HUES6 (cell line): ENCODE results near the gene FRMD4A.

Experiments
- H3K27ac ChIP-seq: 2 replicates; pipeline ENCODE4 v1.7.0; 2013; ENCODE audit warnings: low read depth, mild to moderate bottlenecking, low read length, inconsistent platforms
- H3K27me3 ChIP-seq: 2 replicates; pipeline ENCODE4 v1.6.1; 2013; ENCODE audit warnings: low read length; ENCODE audit not compliant: control insufficient read depth, insufficient read depth
- H3K36me3 ChIP-seq: 2 replicates; pipeline ENCODE4 v1.6.1; 2013; ENCODE audit warnings: low read length; ENCODE audit not compliant: control insufficient read depth, insufficient read depth
- H3K4me1 ChIP-seq: 2 replicates; pipeline ENCODE4 v1.6.1; 2013; ENCODE audit warnings: low read length; ENCODE audit not compliant: control insufficient read depth, insufficient read depth
- H3K4me3 ChIP-seq: 2 replicates; pipeline ENCODE4 v1.5.1; 2013; ENCODE audit warnings: low read depth, low read length
- H3K9ac ChIP-seq: one replicate; pipeline ENCODE4 v1.6.1; 2013; ENCODE audit warnings: mild to moderate bottlenecking, low read length
- H3K9me3 ChIP-seq: 2 replicates; pipeline ENCODE4 v1.6.1; 2013; ENCODE audit warnings: low read depth, low read length; ENCODE audit not compliant: control insufficient read depth, insufficient read depth

FRMD4A gene

DNA sequence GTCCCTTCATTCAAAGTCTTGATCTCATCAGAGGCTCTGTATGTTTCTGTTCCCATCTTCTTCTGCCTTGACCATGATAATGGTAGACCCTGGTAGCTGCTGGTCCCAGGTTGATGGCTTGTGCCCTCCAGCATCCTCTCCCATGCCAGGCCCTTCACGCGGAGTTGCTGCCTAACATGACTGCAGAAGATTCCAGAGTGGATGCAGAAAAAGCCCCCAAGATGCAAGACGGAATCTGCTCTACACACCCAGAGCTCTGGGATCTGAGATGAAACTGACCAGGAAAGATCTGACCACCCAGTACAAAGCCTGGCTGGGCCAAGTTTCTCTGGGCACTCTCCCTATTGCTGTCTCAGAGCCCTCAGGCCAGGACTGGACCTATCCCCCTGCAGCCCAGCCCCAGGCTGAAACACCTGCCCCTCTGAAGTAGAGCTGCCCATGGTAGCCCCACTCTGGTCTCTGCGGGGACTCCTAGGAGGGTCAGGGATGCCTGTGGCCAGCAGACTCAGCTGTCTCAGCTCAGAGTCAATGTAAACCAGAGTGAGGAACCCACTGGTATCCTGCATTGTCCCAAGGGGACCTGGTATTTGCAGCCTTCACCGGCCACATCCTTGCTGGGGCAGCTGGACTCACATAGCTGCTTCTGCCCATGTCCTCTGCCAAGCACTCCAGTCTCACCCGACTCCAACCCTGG lies 9.5 kb upstream of the FRMD4A start:
- Histone ChIP-seq H3K9me3 (no peaks in the 10 kb centered on the region), H3K9ac (no peak overlapping the region), H3K4me3 (no peak overlapping the region), H3K27me3 (no peaks in the 10 kb centered on the region), H3K27ac (no peak overlapping the region), H3K4me1 (no peaks in the 10 kb centered on the region), H3K36me3 (no peaks in the 10 kb centered on the region)

GRCh38 chr10:14336736-14337135 lies 6.0 kb upstream of the FRMD4A start:
- no peaks in the 10 kb centered on the region for H3K36me3 ChIP-seq
- no peaks in the 10 kb centered on the region for H3K9me3 ChIP-seq
- H3K4me1 ChIP-seq = no peaks in the 10 kb centered on the region
- no peak overlapping the region for H3K9ac ChIP-seq
- H3K27ac ChIP-seq = no peak overlapping the region
- no peaks in the 10 kb centered on the region for H3K27me3 ChIP-seq
- no peak overlapping the region for H3K4me3 ChIP-seq

DNA sequence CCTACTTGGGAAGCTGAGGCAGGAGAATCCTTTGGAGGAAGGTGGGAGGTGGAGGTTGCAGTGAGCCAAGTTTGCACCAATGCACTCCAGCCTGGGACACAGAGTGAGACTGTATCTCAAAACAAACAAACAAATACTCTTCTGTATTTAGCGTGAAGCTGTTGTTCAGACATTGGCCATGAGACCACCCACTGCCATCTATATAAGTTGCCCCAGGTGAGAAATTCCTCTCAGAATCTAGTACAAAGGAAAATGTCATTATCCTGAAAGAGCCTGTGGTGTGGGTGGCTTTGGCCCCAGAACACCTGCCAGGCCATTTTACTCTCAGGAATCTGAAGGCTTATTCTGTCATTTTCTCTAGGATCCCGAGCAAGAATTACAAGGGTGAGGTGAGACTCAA lies 4.0 kb upstream of the FRMD4A start:
- peaks cover 10% of the 10 kb centered on the region for H3K4me1 ChIP-seq
- no peak overlapping the region for H3K9ac ChIP-seq
- H3K27ac ChIP-seq = no peak overlapping the region
- H3K9me3 ChIP-seq = no peaks in the 10 kb centered on the region
- H3K27me3 ChIP-seq = peaks cover 2% of the 10 kb centered on the region; the same call in 1 of the 2 replicates
- H3K4me3 ChIP-seq = no peak overlapping the region
- H3K36me3 ChIP-seq = no peaks in the 10 kb centered on the region

GRCh38 chr10:14333606-14334005 lies 2.9 kb upstream of the FRMD4A start:
- Histone ChIP-seq H3K27ac (no peak overlapping the region), H3K4me3 (no peak overlapping the region), H3K9ac (no peak overlapping the region), H3K36me3 (no peaks in the 10 kb centered on the region), H3K4me1 (peaks cover 21% of the 10 kb centered on the region), H3K9me3 (no peaks in the 10 kb centered on the region), H3K27me3 (peaks cover 2% of the 10 kb centered on the region; the same call in 1 of the 2 replicates)

DNA sequence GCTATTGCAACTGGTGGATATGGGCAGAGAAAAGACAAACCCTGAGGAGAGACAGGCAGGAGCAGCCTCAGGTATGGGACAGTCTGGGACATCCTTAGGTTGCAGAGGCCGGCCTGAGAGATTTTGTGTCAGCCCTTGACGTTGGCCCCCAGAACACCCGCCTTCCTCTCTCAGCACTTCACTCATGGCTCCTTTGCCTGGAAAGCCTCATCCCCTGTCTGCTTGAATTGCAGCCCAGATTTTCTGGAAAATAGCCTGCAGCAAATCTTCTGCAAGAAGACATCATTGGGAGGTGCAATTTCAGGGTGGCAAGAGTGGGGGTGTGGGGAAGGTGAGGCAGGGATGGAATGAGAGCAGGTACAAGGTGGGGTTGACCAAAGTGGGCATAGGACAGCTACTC lies 2.2 kb upstream of the FRMD4A start:
- no peaks in the 10 kb centered on the region for H3K36me3 ChIP-seq
- no peak overlapping the region for H3K9ac ChIP-seq
- peaks cover 2% of the 10 kb centered on the region; the same call in 1 of the 2 replicates for H3K27me3 ChIP-seq
- no peak overlapping the region for H3K27ac ChIP-seq
- H3K4me1 ChIP-seq = peaks cover 21% of the 10 kb centered on the region
- no peak overlapping the region for H3K4me3 ChIP-seq
- H3K9me3 ChIP-seq = no peaks in the 10 kb centered on the region

GRCh38 chr10:14329746-14330173 lies 964 bp downstream of the FRMD4A start:
- H3K27ac ChIP-seq = no peak overlapping the region
- peaks cover 21% of the 10 kb centered on the region for H3K4me1 ChIP-seq
- no peak overlapping the region for H3K9ac ChIP-seq
- H3K36me3 ChIP-seq = no peaks in the 10 kb centered on the region
- peak overlapping the region; percentile 27 for H3K4me3 ChIP-seq
- no peaks in the 10 kb centered on the region for H3K9me3 ChIP-seq
- peaks cover 2% of the 10 kb centered on the region; the same call in 1 of the 2 replicates for H3K27me3 ChIP-seq

GRCh38 chr10:14328881-14329672 lies 1.6 kb downstream of the FRMD4A start:
- H3K9me3 ChIP-seq = no peaks in the 10 kb centered on the region
- H3K36me3 ChIP-seq = no peaks in the 10 kb centered on the region
- H3K4me3 ChIP-seq = peak overlapping the region; percentile 27
- H3K27me3 ChIP-seq = peaks cover 2% of the 10 kb centered on the region; the same call in 1 of the 2 replicates
- peaks cover 21% of the 10 kb centered on the region for H3K4me1 ChIP-seq
- H3K27ac ChIP-seq = no peak overlapping the region
- no peak overlapping the region for H3K9ac ChIP-seq

DNA sequence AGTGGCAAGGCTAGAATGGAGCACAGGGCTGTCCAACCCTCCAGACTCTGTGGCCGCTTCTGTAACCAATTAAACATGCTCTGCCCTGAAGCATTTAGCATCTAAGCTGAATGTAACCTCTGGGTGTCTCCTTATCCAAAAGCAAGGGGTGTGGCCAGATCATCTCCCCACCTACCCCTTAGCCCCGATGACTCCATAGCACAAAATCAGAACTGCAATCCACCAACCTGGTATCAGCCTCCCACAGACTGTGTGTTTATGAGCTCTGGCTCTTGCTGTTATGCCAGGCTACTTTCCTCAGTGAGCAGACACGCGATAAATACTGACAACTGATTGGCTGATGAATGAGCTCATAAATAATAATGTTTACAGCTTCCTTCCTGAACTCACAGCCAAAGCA lies 3.2 kb downstream of the FRMD4A start:
- H3K36me3 ChIP-seq = no peaks in the 10 kb centered on the region
- H3K4me1 ChIP-seq = peaks cover 21% of the 10 kb centered on the region
- H3K9ac ChIP-seq = no peak overlapping the region

GRCh38 chr10:14326581-14326980 lies 4.1 kb downstream of the FRMD4A start:
- Histone ChIP-seq H3K27me3 (peaks cover 2% of the 10 kb centered on the region; the same call in 1 of the 2 replicates), H3K9me3 (no peaks in the 10 kb centered on the region), H3K4me1 (peaks cover 21% of the 10 kb centered on the region)

More for the DNA sequence above, 3.2 kb downstream of the FRMD4A start:
- no peak overlapping the region for H3K4me3 ChIP-seq
- peaks cover 2% of the 10 kb centered on the region; the same call in 1 of the 2 replicates for H3K27me3 ChIP-seq
- H3K27ac ChIP-seq = no peak overlapping the region
- no peaks in the 10 kb centered on the region for H3K9me3 ChIP-seq

GRCh38 chr10:14325325-14325955 lies 5.3 kb downstream of the FRMD4A start:
- Histone ChIP-seq H3K4me3 (no peak overlapping the region), H3K9ac (no peak overlapping the region), H3K36me3 (no peaks in the 10 kb centered on the region), H3K27ac (no peak overlapping the region), H3K4me1 (peaks cover 18% of the 10 kb centered on the region), H3K9me3 (no peaks in the 10 kb centered on the region), H3K27me3 (peaks cover under 1% of the 10 kb centered on the region; the same call in 1 of the 2 replicates)

More at GRCh38 chr10:14326581-14326980, 4.1 kb downstream of the FRMD4A start:
- no peak overlapping the region for H3K27ac ChIP-seq
- no peaks in the 10 kb centered on the region for H3K36me3 ChIP-seq
- H3K9ac ChIP-seq = no peak overlapping the region
- H3K4me3 ChIP-seq = no peak overlapping the region
